Tibial nerve (tissue), 4 donors: Measurements from ENCODE around the gene ST7L. TPM values are rescaled to one million over a fixed set of nuclear protein-coding genes. Genes with fewer than 3 reads are reported as not detected.
"Not testable (repeated sequence)": the region's sequence is repeated elsewhere in the genome, so short reads cannot be mapped to it uniquely, and the experiment has no call there.

ENCODE experiments used
- DNase-seq, 2 donors: peaks; one replicate each; pipeline ENCODE4 v3.0.0-alpha.2; 2019; ENCODE audit warnings: low spot score in 2 of 2
- H3K27ac ChIP-seq, 4 donors: fragments of 200-600 bp; sonication (generic) in 3 of 4; one replicate each; pipeline ENCODE4 v1.5.1; 2017 to 2019; ENCODE audit warnings: mild to moderate bottlenecking in 1 of 4
- H3K27me3 ChIP-seq, 2 donors: fragments of 200-600 bp; sonication (generic) in 1 of 2; one replicate each; pipeline versions ENCODE4 v1.5.1 to v1.6.0; 2017 to 2019
- H3K36me3 ChIP-seq, 3 donors: fragments of 200-600 bp; sonication (generic); one replicate each; pipeline ENCODE4 v1.5.1; 2018 to 2019
- H3K4me1 ChIP-seq, 4 donors: fragments of 200-600 bp; sonication (generic) in 3 of 4; one replicate each; pipeline ENCODE4 v1.5.1; 2017 to 2019
- H3K4me3 ChIP-seq, 4 donors: fragments of 200-600 bp; sonication (generic) in 3 of 4; one replicate each; pipeline ENCODE4 v1.5.1; 2017 to 2019; ENCODE audit warnings: mild to moderate bottlenecking in 1 of 4, moderate library complexity in 1 of 4
- H3K9me3 ChIP-seq, 4 donors: fragments of 200-600 bp; sonication (generic) in 3 of 4; one replicate each; pipeline ENCODE4 v1.5.1; 2017 to 2019
- CTCF ChIP-seq, 5 experiments: fragments of 200-600 bp in 3 of 5; fragments of 450-650 bp in 2 of 5; sonication (generic) in 3 of 5; IDR thresholded peaks; one replicate each; pipeline ENCODE4 v1.5.1; 2016 to 2019; ENCODE audit warnings: antibody characterized with exemption in 5 of 5, mild to moderate bottlenecking in 3 of 5, moderate library complexity in 2 of 5
- EP300 ChIP-seq, 2 donors: sonication (generic); formaldehyde crosslinking; IDR thresholded peaks; one replicate each; pipeline ENCODE4 v1.6.1; 2017; ENCODE audit warnings: antibody characterized with exemption in 2 of 2, mild to moderate bottlenecking in 1 of 2
- POLR2A ChIP-seq, 2 donors: fragments of 450-650 bp; IDR thresholded peaks; one replicate each; pipeline ENCODE4 v1.6.1; 2017; ENCODE audit warnings: antibody characterized with exemption in 2 of 2, mild to moderate bottlenecking in 2 of 2, moderate library complexity in 2 of 2
- WGBS, 2 donors: methylation state at CpG; one replicate each; pipeline ENCODE4 v1.1.5; 2018; 5-methylcytosine and 5-hydroxymethylcytosine counted together
- total RNA-seq, 4 donors: library from RNA; depleted of rRNA; stranded (reverse); fragments of >200 nt; gene quantifications; one replicate each; pipeline ENCODE4 v1.1.0, GENCODE V29; 2016

The ST7L gene
- total RNA-seq, 4 donors from 2014 or later = 18.4 to 24.0 (median 20.4) TPM

GRCh38 chr1:112625696-112626095 is 6.8 kb upstream of the ST7L start:
- Histone ChIP-seq H3K36me3 (peaks cover 0 to 3% (median 0%) of the 10 kb centered on the region in 3 donors), H3K4me1 (peaks cover 0 to 87% (median 19%) of the 10 kb centered on the region in 4 donors)

GRCh38 chr1:112624493-112624892 is 5.6 kb upstream of the ST7L start:
- not testable (repeated sequence) for H3K27ac ChIP-seq, H3K27me3 ChIP-seq, H3K9me3 ChIP-seq, H3K36me3 ChIP-seq, H3K4me3 ChIP-seq, DNase-seq
- peaks cover 0 to 81% (median 23%) of the 10 kb centered on the region in 4 donors for H3K4me1 ChIP-seq
- 92% methylated on average over 5 of the region's 5 CpGs for WGBS, 2 donors

More at GRCh38 chr1:112625696-112626095, 6.8 kb upstream of the ST7L start:
- DNase-seq = no peak
- WGBS, 2 donors = 79 to 83% methylated on average over 2 of the region's 2 CpGs
- TF ChIP-seq CTCF (IDR thresholded peaks at IDR 0.05) = no peak
- no peak for TF ChIP-seq EP300 (IDR thresholded peaks at IDR 0.05)
- no peaks in the 10 kb centered on the region for H3K9me3 ChIP-seq
- H3K27ac ChIP-seq = peak overlapping the region in 1 of 4 donors; percentile 4
- H3K27me3 ChIP-seq = no peaks in the 10 kb centered on the region
- H3K4me3 ChIP-seq = no peak overlapping the region

- 0% methylated on average over 6 of the region's 6 CpGs for WGBS, 2 donors
- Histone ChIP-seq H3K36me3 (peaks cover 0 to 13% (median 0%) of the 10 kb centered on the region in 3 donors), H3K9me3 (no peaks in the 10 kb centered on the region), H3K4me1 (peaks cover 0 to 66% (median 22%) of the 10 kb centered on the region in 4 donors), H3K4me3 (peak overlapping the region; percentile 61 to 95 (median 76)), H3K27ac (peak overlapping the region; percentile 91 to 98 (median 96)), H3K27me3 (no peaks in the 10 kb centered on the region)
- DNase-seq = no peak
- TF ChIP-seq CTCF (IDR thresholded peaks at IDR 0.05) (no peak), EP300 (IDR thresholded peaks at IDR 0.05) (no peak), POLR2A (IDR thresholded peaks at IDR 0.05) (no peak)
These were observed 1.4 kb upstream of the ST7L start for GRCh38 chr1:112620377-112620695.

GRCh38 chr1:112619518-112620376 is 806 bp upstream of the ST7L start, which contains the start of gene CAPZA1:
TSS of gene CAPZA1 (plus strand) at chr1:112619832. CDS start at chr1:112619845, 13 bp downstream.
- peaks cover 0 to 60% (median 21%) of the 10 kb centered on the region in 4 donors for H3K4me1 ChIP-seq
- DNase-seq = peak; percentile 82 to 86
- H3K4me3 ChIP-seq = peak within 1 kb of the TSS; percentile 61 to 95 (median 76)
- peaks cover 0 to 19% (median 0%) of the 10 kb centered on the region in 3 donors for H3K36me3 ChIP-seq
- no peaks in the 10 kb centered on the region for H3K27me3 ChIP-seq
- peak within 1 kb of the TSS; percentile 91 to 98 (median 96) for H3K27ac ChIP-seq
- 0% methylated on average over 49 to 50 of the region's 50 CpGs for WGBS, 2 donors
- TF ChIP-seq EP300 (IDR thresholded peaks at IDR 0.05) (peak; percentile 49 to 98), POLR2A (IDR thresholded peaks at IDR 0.05) (peak; percentile 86 to 92), CTCF (IDR thresholded peaks at IDR 0.05) (no peak)
- H3K9me3 ChIP-seq = no peaks in the 10 kb centered on the region

GRCh38 chr1:112618114-112618720 is 724 bp downstream of the ST7L start:
- TF ChIP-seq CTCF (IDR thresholded peaks at IDR 0.05) = no peak
- no peak for TF ChIP-seq EP300 (IDR thresholded peaks at IDR 0.05)
- TF ChIP-seq POLR2A (IDR thresholded peaks at IDR 0.05) = no peak
- peak overlapping the region; percentile 61 to 95 (median 76) for H3K4me3 ChIP-seq
- peaks cover 0 to 32% (median 0%) of the 10 kb centered on the region in 3 donors for H3K36me3 ChIP-seq
- no peaks in the 10 kb centered on the region for H3K27me3 ChIP-seq
- peak overlapping the region; percentile 91 to 98 (median 96) for H3K27ac ChIP-seq
- WGBS, 2 donors = 1 to 2% methylated on average over 12 of the region's 12 CpGs
- H3K4me1 ChIP-seq = peaks cover 0 to 51% (median 19%) of the 10 kb centered on the region in 4 donors
- H3K9me3 ChIP-seq = no peaks in the 10 kb centered on the region
- peak in 1 of 2 donors; percentile 13 for DNase-seq
